ENCODE data around the gene ARHGAP15. TPM values are rescaled to one million over a fixed set of nuclear protein-coding genes. Genes with fewer than 3 reads are reported as not detected.
A peak's percentile ranks its signal among the peaks of the same experiment; 100 is the strongest.

The ARHGAP15 gene
- total RNA-seq, 1 donor from 2014 or later, result 56.2 TPM

GRCh38 chr2:143422681-143423080 lies 293.5 kb downstream of the ARHGAP15 start:
- Mint-ChIP-seq H3K4me3 (no peak overlapping the region), H3K27me3 (no peaks in the 10 kb centered on the region), H3K4me1 (peaks cover 22% of the 10 kb centered on the region), H3K36me3 (ENCODE audit: low read depth) (peaks cover 9% of the 10 kb centered on the region), H3K27ac (peak overlapping the region; percentile 12), H3K9me3 (no peaks in the 10 kb centered on the region)
- DNase-seq, result peak; percentile 67
- intact Hi-C loops (cut with micrococcal nuclease), result no loop called here

- H3K27ac Mint-ChIP-seq, result no peak overlapping the region
- no peak overlapping the region for H3K4me3 Mint-ChIP-seq
- no peaks in the 10 kb centered on the region for H3K9me3 Mint-ChIP-seq
- H3K27me3 Mint-ChIP-seq, result no peaks in the 10 kb centered on the region
- no peak for DNase-seq
- H3K4me1 Mint-ChIP-seq, result peaks cover 18% of the 10 kb centered on the region
- peaks cover 9% of the 10 kb centered on the region for H3K36me3 Mint-ChIP-seq (ENCODE audit: low read depth)
- intact Hi-C loops (cut with micrococcal nuclease), result no loop called here
Observed at GRCh38 chr2:143425896-143426295, 296.7 kb downstream of the ARHGAP15 start.

GRCh38 chr2:143426296-143426695 lies 297.1 kb downstream of the ARHGAP15 start:
- DNase-seq, result no peak
- H3K27me3 Mint-ChIP-seq, result no peaks in the 10 kb centered on the region
- intact Hi-C loops (cut with micrococcal nuclease), result no loop called here
- no peaks in the 10 kb centered on the region for H3K9me3 Mint-ChIP-seq
- no peak overlapping the region for H3K27ac Mint-ChIP-seq
- H3K4me1 Mint-ChIP-seq, result peaks cover 16% of the 10 kb centered on the region
- H3K4me3 Mint-ChIP-seq, result no peak overlapping the region
- H3K36me3 Mint-ChIP-seq (ENCODE audit: low read depth), result peaks cover 9% of the 10 kb centered on the region

GRCh38 chr2:143428700-143429099 lies 299.5 kb downstream of the ARHGAP15 start:
- no peaks in the 10 kb centered on the region for H3K9me3 Mint-ChIP-seq
- no peak for DNase-seq
- peaks cover 8% of the 10 kb centered on the region for H3K36me3 Mint-ChIP-seq (ENCODE audit: low read depth)
- H3K27ac Mint-ChIP-seq, result no peak overlapping the region
- no peak overlapping the region for H3K4me3 Mint-ChIP-seq
- intact Hi-C loops (cut with micrococcal nuclease), result no loop called here
- no peaks in the 10 kb centered on the region for H3K27me3 Mint-ChIP-seq
- peaks cover 4% of the 10 kb centered on the region for H3K4me1 Mint-ChIP-seq

DNA sequence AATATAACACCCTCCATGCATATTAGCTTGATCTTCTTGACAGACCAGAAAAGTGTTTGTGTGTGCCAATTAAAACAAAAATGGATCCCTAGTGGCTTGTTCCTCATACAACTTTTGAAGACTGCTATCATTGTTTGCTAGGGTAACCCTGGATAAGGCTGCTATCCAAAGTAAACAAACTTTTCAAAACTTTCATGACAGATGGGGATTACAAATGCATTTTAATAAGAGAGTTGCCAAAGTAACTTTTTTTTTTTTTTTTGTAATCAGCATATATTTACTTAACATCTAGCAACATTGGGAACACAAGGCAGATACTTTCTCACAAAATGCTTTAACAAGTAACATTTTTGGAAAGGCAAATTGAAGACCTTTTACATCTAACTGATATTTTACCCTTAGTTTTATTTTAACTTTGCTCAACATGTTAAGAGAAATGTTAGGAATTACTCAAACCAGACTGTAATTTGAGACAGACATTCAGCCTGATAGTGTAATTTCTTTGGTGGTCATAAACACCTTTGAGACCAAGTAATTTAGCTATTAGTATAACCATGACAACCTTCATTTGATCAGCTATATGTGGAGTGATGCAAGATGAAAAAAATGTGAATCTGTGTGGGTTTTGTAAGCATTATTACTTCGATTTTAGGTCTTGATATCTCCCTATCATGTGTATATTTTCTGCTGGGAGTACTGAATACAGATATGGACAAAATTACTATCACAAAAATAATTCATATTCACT lies 300.9 kb downstream of the ARHGAP15 start:
- Mint-ChIP-seq H3K27ac (no peak overlapping the region), H3K36me3 (ENCODE audit: low read depth) (peaks cover 13% of the 10 kb centered on the region), H3K9me3 (no peaks in the 10 kb centered on the region), H3K4me3 (no peak overlapping the region), H3K27me3 (no peaks in the 10 kb centered on the region), H3K4me1 (peaks cover 6% of the 10 kb centered on the region)
- intact Hi-C loops (cut with micrococcal nuclease), result no loop called here
- no peak for DNase-seq

GRCh38 chr2:143431316-143431715 lies 302.1 kb downstream of the ARHGAP15 start:
- Mint-ChIP-seq H3K4me1 (peaks cover 6% of the 10 kb centered on the region), H3K9me3 (no peaks in the 10 kb centered on the region), H3K36me3 (ENCODE audit: low read depth) (peaks cover 9% of the 10 kb centered on the region), H3K27me3 (no peaks in the 10 kb centered on the region), H3K27ac (no peak overlapping the region), H3K4me3 (no peak overlapping the region)
- intact Hi-C loops (cut with micrococcal nuclease), result no loop called here
- DNase-seq, result no peak

DNA sequence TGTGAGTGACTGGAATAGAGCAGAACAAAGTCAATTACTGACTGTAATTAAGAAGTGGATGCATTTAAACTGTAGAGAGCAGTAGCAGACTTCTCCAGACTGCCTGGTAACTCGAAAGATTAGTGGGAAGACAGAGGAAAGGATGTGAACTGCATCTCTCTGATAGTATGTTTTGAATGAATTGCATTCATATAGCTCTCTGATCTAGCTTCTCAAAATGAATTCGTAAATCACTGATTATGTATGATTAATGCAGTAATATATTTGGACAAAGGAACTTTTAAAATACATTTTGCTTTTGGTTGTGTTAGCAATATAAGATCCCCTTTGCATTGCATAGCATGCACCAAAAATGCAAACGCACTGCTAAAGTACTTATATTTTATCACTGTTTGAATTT lies 304.0 kb downstream of the ARHGAP15 start:
- no peak for DNase-seq
- Mint-ChIP-seq H3K4me1 (peaks cover 6% of the 10 kb centered on the region), H3K27ac (no peak overlapping the region), H3K4me3 (no peak overlapping the region), H3K36me3 (ENCODE audit: low read depth) (peaks cover 14% of the 10 kb centered on the region), H3K27me3 (no peaks in the 10 kb centered on the region), H3K9me3 (no peaks in the 10 kb centered on the region)
- intact Hi-C loops (cut with micrococcal nuclease), result no loop called here

DNA sequence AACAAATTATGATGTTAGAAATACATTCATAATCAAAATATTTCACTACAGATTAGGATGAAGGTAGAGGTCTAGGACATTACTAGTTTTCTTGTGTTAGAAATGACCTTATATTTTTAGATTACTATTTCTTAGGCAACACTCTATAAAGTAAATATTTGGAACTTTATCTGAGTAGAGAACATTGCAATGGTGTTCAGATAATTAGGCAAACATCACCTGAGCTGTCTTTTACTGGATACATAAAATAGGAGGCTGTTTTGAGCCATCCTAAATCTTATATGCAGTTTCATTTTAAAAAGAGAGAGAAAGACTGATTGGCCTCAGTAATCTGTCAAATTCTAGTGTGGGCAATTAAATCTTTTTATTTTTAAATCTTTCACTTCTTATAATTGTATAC lies 304.6 kb downstream of the ARHGAP15 start:
- no peaks in the 10 kb centered on the region for H3K9me3 Mint-ChIP-seq
- H3K27ac Mint-ChIP-seq, result no peak overlapping the region
- H3K4me1 Mint-ChIP-seq, result peaks cover 6% of the 10 kb centered on the region
- intact Hi-C loops (cut with micrococcal nuclease), result no loop called here
- peaks cover 17% of the 10 kb centered on the region for H3K36me3 Mint-ChIP-seq (ENCODE audit: low read depth)
- no peak overlapping the region for H3K4me3 Mint-ChIP-seq
- H3K27me3 Mint-ChIP-seq, result no peaks in the 10 kb centered on the region
- no peak for DNase-seq

- Mint-ChIP-seq H3K4me1 (peaks cover 6% of the 10 kb centered on the region), H3K27ac (no peak overlapping the region), H3K27me3 (no peaks in the 10 kb centered on the region), H3K4me3 (no peak overlapping the region), H3K9me3 (no peaks in the 10 kb centered on the region), H3K36me3 (ENCODE audit: low read depth) (peaks cover 17% of the 10 kb centered on the region)
- intact Hi-C loops (cut with micrococcal nuclease), result no loop called here
- no peak for DNase-seq
Observed at GRCh38 chr2:143434445-143434844, 305.2 kb downstream of the ARHGAP15 start.

DNA sequence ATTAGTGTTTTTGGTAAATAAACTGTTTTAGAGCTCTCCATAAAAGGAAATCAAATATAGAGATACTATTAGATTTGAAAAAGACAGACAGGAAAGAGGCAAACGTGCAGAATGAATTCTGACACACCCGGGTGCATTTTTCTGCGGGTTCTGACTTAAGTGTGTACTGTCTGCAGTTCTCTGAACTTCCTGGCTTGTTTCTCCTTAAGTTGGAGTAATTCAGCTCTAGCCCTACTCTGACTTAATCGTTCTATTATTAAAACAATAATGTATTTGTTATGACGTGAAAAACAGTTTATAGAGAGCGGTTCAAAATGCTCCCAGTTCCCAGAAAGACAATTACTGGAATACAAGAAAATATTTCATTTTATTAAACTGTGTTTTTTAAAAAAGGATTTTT lies 305.9 kb downstream of the ARHGAP15 start:
- intact Hi-C loops (cut with micrococcal nuclease), result no loop called here
- H3K4me1 Mint-ChIP-seq, result peaks cover 6% of the 10 kb centered on the region
- H3K36me3 Mint-ChIP-seq (ENCODE audit: low read depth), result peaks cover 17% of the 10 kb centered on the region
- H3K9me3 Mint-ChIP-seq, result no peaks in the 10 kb centered on the region
- no peak for DNase-seq
- no peak overlapping the region for H3K27ac Mint-ChIP-seq
- no peak overlapping the region for H3K4me3 Mint-ChIP-seq
- H3K27me3 Mint-ChIP-seq, result no peaks in the 10 kb centered on the region

DNA sequence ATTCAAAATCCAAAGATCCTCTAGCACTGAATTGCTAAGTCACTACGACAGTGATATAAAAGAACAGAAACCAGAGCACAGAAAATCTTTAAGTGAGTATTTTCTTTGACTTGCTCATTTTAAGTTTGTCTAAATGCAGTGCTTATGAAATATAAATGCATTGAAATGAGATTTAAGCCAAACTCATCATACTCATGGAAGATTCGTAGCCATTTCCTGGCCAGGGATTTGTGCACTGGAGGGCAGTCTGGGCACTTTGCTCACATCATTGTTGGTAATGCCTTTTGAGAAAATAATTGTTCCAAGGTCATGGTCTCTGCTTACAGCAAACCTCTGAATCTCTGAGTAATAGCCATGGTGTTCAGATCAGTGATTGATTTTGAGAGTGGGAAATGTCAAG lies 307.7 kb downstream of the ARHGAP15 start:
- Mint-ChIP-seq H3K4me1 (peaks cover 4% of the 10 kb centered on the region), H3K36me3 (ENCODE audit: low read depth) (peaks cover 20% of the 10 kb centered on the region), H3K4me3 (no peak overlapping the region), H3K27me3 (no peaks in the 10 kb centered on the region), H3K9me3 (no peaks in the 10 kb centered on the region), H3K27ac (no peak overlapping the region)
- intact Hi-C loops (cut with micrococcal nuclease), result no loop called here
- DNase-seq, result no peak

GRCh38 chr2:143440411-143441012 lies 311.3 kb downstream of the ARHGAP15 start:
- H3K4me3 Mint-ChIP-seq, result no peak overlapping the region
- H3K9me3 Mint-ChIP-seq, result no peaks in the 10 kb centered on the region
- H3K4me1 Mint-ChIP-seq, result no peaks in the 10 kb centered on the region
- intact Hi-C loops (cut with micrococcal nuclease), result no loop called here
- no peak overlapping the region for H3K27ac Mint-ChIP-seq
- H3K27me3 Mint-ChIP-seq, result no peaks in the 10 kb centered on the region
- H3K36me3 Mint-ChIP-seq (ENCODE audit: low read depth), result peaks cover 21% of the 10 kb centered on the region
- no peak for DNase-seq

DNA sequence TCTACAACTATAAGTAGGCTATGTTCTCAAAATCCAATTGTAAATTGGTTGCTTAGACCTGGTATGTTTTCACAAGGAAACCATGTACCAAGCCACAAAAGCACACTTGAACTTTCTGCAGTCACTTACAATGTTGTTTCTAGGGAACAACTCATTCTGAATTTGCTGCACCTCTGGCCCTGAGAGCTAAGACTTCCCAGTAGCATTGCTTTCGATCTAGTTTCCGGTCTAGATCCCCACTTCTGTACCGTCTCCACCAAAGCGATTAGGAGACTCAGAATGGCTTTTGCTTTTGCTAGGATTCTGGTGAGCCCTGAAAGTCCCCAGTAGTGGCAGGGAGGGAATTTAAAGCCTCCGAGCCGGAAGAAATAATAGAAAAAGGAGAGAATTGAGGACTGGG lies 313.0 kb downstream of the ARHGAP15 start:
- H3K4me3 Mint-ChIP-seq, result no peak overlapping the region
- H3K27me3 Mint-ChIP-seq, result no peaks in the 10 kb centered on the region
- peaks cover 16% of the 10 kb centered on the region for H3K36me3 Mint-ChIP-seq (ENCODE audit: low read depth)
- H3K9me3 Mint-ChIP-seq, result no peaks in the 10 kb centered on the region
- no peak overlapping the region for H3K27ac Mint-ChIP-seq
- no peak for DNase-seq
- intact Hi-C loops (cut with micrococcal nuclease), result no loop called here
- H3K4me1 Mint-ChIP-seq, result no peaks in the 10 kb centered on the region

GRCh38 chr2:143451642-143452281 lies 322.5 kb downstream of the ARHGAP15 start:
- DNase-seq, result no peak
- no peaks in the 10 kb centered on the region for H3K9me3 Mint-ChIP-seq
- H3K27ac Mint-ChIP-seq, result no peak overlapping the region
- intact Hi-C loops (cut with micrococcal nuclease), result no loop called here
- H3K27me3 Mint-ChIP-seq, result no peaks in the 10 kb centered on the region
- no peak overlapping the region for H3K4me3 Mint-ChIP-seq
- peaks cover 21% of the 10 kb centered on the region for H3K4me1 Mint-ChIP-seq
- H3K36me3 Mint-ChIP-seq (ENCODE audit: low read depth), result peaks cover 37% of the 10 kb centered on the region

Data from activated CD4-positive, alpha-beta T cell treated with anti-CD3 and anti-CD28 coated beads, Interleukin-2, amount 10 ng/mL, durations not matched to agents 24 days and 14 days (primary cell).